G401.6 (cell line): ENCODE measurements around the gene SCNN1A.

Source experiments
- FAIRE-seq: peaks from 2 replicates; lab custom pipeline; 2012; peaks lifted over from hg19 to GRCh38; lab: Jason Lieb, UNC

The SCNN1A gene

DNA sequence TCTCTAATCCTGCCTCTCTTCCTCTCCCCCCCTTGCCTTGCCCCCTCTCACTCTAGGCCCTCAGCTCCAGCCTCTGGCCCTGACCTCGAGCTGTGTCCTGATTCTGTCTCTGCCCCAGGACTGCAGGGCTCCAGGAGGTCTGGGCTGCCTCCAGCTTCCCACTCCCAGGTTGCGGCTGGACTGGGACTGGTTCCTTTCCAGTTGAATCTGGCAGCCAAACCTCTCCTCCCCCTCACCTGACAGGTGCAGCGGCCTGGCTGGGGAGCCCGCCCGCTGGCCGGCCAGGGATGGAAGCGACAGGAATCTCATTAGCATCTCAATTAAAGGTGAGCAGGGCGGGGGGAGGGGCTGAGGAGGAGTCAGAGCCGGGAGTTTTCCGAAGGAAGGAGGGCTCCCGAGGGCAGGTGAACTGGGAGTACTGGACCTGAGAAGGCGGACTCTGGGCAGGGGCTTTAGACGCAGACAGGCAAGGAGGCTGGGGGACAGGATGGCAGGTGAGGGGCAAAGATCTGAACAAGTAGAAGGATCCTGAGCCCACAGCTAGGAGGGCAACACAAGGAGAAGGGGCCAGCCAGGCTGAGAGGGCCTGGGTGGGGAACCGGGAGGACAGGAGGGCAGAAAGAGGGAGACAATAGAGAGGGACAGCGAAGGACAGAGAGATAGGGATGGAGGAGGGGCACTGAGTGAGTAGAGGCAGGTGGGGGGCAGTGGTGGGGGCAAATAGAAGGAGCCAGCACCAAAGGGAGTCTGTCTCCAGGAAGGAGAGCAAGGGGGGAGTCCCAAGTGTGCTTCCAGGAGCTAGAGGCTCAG lies at the start of gene SCNN1A:
Gene SCNN1A, minus strand, starts transcription at position 295 of the 810 bp plus-strand sequence. CDS start 780 bp downstream, outside the sequence.
- FAIRE-seq, result no peak

DNA sequence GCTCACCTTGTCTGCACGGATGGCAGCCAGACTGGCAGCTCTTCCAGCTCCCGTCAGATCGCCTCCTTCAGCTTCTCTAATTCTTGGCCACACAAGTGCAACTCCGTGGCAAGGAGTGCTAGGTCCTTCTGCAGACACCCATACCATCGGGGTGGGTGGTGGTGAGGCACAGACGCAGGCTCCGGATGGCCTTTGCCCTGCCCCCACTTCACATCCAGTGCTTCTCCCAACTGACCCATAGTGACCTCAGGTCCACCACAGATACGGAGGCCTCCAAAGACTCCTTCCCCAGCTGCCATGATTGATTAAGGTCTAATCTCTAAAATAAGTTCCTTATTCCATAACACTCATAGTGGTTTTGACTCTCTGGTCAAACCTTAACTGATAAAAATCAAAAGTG lies 49.5 kb upstream of the SCNN1A start:
- no peak for FAIRE-seq

DNA sequence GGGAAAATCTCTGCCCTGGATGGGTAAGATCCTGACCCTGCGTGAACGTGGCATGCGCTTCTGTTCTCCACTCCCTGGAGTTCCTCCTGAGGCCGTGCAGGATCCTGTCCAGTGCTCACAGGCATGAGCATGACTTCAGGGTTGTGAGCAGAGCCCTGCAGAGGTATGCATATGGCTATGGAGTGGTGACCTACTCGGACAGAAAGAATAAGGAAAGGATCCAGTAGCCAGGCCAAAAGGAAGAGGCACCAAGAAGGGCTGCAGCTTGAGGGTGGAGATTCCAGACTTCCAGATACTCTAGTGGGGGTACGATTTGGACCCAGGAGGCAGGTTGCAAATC lies 48.6 kb upstream of the SCNN1A start:
- FAIRE-seq, result no peak

DNA sequence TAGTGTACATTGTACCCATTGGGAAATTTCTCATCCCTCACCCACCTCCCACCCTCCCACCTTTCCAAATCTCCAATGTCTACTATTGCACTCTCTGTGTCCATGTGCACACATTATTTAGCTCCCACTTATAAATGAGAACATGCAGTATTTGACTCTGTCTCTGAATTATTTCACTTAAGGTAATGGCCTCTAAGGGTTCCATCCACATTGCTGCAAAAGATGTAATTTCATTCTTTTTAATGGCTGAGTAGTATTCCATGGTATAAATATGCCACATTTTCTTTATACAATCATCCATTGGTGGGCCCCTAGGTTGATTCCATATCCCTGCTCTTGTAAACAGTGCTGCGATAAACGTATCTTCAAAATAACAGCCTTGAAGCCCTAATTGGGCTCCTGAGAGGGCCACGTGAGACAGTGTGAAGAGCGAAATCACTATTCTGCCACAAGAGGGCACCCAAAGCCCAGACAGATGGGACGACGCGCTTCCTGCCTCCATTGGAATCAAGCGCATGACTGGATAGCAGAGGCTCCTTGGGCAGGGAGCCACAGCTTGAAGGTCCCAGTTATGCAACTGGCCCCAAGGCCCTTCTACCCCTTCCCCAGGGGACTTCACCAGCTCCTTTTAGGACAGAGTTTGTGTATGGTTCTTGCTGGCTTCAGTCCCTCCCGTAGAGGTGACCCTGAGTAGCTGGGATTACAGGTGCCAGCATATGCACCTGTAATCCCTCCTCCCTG lies 48.1 kb upstream of the SCNN1A start:
- FAIRE-seq, result peak; percentile 89

DNA sequence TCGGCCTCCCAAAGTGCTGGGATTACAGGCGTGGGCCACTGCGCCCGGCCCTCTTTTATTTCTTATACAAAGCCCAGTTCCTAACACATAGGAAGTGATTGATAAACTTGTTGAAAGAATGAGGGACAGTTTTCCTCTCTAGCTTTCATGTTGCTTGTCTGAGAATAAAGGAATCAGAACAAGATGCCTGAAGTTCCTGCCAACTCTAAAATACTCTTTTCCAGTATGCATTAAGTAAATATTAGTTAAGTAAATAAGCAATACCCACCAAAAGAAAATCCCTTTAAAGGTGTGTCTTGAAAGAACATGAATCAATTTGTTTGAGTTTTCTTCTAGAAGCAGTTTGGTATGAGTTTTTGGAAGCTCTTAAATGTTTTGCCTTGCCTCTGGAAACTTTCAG lies 45.0 kb upstream of the SCNN1A start:
- FAIRE-seq, result no peak

DNA sequence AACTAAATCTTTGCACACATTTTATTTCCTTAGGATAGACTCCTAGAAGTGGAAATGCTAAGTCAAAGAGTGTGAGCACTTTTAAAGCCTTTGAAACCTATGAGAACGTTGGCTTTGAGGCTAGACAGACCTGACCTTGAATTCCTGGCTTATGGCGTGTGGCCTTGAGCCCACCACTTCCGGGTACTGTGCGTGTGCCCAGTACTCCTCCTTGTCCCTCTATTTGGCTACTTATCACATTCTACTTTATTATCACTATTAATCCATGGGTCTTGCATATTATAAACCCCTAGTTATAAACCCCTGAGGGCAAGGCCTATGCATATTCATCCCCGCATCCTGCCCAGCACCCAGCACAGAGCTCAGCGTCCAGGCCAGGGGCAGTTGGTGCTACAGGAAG lies 43.4 kb upstream of the SCNN1A start:
- FAIRE-seq, result no peak

DNA sequence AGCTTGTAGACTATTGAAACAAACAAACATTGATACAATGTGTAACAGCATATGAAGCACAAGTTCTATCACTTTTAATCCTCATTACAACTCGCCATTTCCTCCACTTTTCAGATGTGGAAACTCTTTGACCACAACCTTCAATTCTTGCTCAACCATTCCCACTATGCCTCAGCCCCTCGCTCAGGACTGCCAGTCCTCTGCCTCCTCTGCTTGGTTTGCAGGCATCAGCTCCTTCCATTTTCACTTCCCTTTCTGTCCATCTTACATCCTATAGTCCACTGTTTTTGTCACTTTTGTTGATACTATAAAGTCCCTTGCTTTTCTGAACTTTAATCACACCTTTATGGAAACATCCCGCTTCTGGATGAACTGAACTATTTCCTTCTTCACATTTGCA lies 41.2 kb upstream of the SCNN1A start:
- no peak for FAIRE-seq

DNA sequence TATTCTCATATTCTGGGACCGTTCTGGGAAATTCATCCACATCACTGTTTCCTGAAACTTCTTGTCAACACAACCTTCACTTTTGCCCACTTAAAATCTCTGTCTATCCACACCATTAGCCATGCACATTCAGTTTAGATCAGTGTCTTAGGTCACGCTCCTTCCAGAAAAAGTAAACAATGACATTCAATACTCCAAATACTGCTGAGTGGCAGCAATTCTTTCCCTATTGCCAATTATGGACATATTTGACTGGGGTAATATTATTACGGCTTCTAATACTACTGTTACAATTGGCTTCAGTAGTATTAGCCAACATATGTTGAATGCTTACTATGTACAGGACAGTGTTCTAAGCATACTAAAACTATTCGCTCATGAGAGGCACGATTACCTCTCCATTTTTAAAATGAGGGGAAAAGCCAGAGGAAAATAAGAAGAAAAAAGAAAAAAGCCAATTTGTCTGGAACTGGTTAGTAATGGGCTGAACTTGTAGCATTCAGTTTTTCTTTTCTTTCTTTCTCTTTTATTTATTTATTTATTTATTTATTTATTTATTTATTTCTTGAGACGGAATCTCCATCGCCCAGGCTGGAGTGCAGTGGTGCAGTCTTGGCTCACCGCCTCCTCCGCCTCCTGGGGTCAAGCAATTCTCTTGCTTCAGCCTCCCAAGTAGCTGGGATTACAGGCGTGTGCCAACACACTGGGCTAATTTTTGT lies 32.0 kb upstream of the SCNN1A start:
- no peak for FAIRE-seq

DNA sequence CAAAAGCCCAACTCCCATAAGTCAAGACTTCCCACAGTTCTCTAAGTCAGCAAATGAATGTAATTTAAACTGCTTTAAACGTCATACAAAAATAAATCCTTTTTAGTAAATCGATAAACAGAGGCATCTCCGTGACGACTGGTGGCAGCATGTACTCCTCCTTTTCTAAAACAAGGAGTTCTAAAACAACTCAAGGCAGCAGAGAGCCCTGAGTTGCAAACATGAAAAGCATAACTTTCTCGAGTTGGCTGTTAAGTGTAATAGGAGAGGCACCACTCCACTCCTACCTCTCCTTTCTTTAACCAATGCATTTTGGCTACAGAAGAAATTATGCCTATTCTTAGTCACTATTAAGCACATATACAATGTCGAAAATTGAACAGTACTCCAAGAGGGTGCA lies 30.6 kb upstream of the SCNN1A start:
- no peak for FAIRE-seq

DNA sequence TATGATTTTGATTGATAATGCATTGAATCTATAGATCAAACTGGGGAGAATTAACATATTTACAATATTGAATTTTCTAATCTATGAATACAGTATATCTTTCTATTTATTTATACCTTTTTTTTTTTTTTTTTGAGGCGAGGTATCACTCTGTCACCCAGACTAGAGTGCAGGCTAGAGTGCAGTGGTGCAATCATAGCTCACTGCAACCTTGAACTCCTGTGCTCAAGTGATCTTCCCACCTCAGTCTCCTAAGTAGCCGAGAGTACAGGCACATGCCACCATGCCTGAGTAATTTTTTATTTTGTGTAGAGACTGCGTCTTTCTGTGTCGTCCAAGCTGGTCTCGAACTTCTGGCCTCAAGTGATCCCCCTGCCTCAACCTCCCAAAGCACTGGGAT lies 29.0 kb upstream of the SCNN1A start:
- no peak for FAIRE-seq

DNA sequence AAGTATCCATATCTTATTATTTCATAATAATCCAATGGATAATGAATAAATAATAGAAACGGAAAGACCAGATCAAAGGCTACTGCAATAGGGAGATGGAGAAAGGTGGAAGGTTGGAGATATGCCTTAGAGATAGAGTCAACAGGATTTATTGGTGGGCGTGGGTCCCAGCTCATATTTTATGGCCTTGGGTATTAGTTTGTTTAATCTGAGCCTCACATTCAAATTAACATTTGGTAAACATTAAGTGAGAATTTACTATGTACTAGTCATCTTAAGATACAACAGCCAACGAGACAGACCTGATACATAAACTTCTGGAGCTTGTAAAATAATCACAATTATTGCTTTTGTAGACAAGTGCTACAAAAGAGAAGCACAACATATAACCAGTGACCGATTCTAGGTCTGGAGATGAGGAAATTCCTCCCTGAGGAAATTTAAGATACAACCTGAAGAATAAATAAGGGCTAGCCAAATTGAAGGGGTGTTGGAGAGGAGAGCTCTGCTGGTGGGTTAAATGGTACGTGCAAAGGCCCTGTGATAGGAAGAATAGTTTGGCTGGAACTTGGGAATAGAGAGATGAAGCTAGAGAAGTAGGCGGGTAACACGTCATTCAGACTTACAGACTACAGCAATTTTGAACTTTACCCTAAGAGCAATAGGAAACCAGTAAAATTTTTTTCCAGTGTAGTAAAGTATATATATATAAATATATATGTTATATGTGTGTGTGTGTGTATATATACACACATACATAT lies 24.7 kb upstream of the SCNN1A start:
- FAIRE-seq, result no peak

DNA sequence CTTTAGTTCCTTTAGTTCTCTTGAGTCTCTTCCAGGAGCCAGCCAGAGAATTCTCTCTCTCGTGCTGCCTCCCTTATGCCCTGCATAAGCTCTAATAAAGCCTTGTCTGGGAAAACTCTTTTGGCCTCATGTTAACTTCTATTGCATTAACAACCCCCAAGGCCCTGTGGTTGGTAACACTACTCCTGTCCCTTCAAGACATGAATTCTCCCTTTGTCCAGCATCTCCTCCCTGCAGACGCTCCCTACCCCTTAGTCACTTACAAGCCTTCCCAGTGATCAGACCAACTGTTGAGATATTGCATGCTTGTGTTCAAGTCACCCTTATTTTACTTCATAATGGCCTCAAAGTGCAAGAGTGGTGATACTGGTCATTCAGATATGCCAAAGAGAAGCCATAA lies 20.7 kb upstream of the SCNN1A start:
- FAIRE-seq, result no peak

DNA sequence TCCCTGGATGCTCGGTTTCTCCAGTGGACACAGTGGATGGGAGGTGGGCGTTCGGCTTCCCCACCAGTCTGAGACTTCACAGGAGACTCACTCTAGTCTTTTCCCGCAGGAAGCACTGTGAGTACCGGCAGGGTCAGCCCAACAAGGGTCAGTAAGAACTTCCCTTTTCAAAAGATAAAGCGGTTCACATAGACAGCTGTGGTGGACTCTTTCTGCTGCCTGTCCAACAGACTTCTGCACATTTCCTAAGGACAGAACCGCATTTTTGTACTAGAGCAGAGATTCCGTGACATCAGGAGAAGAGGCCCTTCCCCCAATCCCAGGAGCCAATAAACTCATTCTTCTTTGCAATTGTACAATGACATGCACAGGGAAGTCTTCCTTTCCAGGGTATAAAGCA lies 19.0 kb upstream of the SCNN1A start:
- no peak for FAIRE-seq

DNA sequence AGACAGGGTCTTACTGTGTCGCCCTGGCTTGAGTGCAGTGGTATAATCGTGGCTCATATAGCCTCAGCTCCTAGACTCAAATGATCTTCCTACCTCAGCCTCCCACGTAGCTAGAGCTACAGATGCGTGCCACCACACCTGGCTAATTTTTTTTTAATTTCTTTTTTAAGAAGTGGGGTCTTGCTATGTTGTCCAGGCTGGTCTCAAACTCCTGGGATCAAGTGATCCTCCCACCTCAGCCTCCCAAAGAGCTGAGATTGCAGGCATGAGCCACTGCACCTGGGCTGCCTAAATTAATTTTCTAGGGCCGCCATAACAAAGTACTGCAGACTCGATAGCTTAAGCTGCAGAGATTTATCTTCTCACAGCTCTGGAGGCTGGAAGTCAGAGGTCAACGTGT lies 17.7 kb upstream of the SCNN1A start:
- no peak for FAIRE-seq

DNA sequence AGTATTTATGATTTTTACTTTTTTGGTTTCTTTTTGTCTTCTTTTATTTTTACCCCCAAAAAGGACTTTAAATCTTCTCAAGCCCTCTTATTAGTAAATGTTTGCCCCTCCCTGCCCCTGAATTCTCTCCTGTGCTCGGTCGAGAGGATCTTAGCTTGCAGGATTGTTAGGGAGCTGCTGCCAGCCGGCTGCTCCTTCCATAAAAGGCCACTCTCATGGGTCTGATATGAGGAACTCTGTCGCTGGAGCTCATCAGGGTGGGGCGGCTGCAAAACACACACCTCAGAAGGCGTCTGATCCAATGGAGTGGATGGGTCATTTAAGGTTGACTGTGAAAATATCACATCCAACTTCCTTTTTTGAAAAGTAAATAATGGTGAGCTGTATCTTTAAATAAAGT lies 17.1 kb upstream of the SCNN1A start:
- FAIRE-seq, result no peak

DNA sequence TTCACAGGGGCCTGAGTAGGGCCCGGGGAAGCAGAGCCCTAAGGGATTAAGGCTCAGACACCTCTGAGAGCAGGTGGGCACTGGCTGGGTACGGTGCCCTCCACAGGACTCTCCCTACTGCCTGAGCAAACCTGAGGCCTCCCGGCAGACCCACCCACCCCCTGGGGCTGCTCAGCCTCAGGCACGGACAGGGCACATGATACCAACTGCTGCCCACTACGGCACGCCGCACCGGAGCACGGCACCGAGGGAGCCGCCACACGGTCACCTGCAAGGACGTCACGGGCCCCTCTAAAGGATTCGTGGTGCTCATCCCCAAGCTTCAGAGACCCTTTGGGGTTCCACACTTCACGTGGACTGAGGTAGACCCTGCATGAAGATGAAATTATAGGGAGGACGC lies 15.7 kb upstream of the SCNN1A start:
- no peak for FAIRE-seq

DNA sequence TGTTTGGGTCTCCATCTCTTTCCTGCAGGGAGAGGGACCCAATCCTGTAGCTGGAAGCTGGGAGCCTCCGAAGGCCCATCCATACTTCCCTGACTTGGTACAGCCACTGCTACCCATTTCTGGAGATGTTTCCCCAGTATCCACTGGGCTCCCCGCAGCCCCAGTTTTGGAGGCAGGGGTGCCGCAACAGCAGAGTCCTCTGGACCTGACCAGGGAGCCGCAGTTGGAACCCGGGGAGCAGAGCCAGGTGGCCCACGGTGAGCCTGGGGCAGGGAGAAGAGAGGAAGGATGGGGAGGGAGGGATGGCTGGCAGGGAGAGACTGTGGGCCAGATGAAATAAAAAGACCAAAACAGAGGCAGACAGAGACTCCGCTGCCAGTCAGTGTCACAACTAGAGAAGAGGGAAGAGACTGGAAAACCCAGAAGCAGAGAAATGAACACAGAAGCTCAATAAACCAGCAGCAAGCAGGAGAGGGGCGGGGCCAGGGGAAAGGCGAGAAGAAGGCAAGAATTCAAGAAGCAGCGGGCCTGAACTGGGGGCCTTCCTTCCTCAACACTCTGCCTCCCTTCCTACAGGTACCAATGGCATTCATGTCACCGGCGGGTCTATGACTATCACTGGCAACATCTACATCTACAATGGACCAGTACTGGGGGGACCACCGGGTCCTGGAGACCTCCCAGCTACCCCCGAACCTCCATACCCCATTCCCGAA lies 14.9 kb upstream of the SCNN1A start:
- FAIRE-seq, result no peak

DNA sequence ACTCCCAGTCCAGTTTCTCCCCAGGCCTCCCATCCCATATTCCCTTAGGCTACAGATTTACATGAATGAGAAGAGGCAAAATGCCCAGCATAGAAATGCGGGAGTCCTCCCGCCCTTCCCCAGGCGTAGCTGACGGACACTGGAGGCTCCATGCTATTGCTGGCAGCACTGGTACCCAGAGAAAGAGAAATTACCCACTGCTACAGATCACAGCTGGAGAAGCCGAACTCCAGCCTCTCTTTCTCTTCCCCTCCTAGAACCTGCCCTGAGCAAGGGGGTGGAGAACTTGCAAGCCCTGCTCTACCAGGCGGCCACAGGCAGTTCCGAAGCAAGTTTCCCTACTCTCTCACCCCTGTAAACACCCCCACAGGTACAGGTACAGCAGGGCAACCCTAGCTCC lies 12.2 kb upstream of the SCNN1A start:
- FAIRE-seq, result no peak

DNA sequence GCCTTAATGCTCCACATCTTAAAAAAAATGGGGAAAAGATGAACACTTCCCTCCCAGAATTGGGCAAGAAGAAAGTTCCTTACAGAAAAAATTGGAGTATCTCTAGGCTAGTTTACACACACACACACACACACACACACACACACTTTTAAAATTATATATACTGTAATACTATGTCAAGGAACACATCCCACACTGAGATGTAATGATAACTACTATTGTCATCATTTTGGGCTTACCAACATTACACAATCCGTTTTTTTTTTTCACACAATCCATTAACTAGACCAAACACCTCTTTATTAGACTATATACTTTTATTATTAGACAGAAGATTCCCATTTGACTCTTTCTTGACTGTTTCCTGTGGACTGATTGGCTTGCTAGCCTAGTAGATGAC lies 11.1 kb upstream of the SCNN1A start:
- no peak for FAIRE-seq

DNA sequence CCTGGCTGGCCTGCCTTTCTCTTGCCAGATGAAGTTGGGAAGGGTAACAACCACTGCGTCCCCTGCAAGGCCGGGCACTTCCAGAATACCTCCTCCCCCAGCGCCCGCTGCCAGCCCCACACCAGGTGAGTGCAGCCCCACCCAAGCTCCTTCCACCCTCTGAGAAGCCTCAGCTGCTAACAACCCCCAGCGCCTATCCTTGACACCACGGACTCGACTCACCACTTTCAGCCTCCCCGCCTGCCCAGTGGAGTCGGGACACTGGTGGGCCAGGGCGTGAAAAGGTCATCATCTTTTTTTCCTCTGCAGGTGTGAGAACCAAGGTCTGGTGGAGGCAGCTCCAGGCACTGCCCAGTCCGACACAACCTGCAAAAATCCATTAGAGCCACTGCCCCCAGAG lies 10.7 kb upstream of the SCNN1A start:
- FAIRE-seq, result no peak

DNA sequence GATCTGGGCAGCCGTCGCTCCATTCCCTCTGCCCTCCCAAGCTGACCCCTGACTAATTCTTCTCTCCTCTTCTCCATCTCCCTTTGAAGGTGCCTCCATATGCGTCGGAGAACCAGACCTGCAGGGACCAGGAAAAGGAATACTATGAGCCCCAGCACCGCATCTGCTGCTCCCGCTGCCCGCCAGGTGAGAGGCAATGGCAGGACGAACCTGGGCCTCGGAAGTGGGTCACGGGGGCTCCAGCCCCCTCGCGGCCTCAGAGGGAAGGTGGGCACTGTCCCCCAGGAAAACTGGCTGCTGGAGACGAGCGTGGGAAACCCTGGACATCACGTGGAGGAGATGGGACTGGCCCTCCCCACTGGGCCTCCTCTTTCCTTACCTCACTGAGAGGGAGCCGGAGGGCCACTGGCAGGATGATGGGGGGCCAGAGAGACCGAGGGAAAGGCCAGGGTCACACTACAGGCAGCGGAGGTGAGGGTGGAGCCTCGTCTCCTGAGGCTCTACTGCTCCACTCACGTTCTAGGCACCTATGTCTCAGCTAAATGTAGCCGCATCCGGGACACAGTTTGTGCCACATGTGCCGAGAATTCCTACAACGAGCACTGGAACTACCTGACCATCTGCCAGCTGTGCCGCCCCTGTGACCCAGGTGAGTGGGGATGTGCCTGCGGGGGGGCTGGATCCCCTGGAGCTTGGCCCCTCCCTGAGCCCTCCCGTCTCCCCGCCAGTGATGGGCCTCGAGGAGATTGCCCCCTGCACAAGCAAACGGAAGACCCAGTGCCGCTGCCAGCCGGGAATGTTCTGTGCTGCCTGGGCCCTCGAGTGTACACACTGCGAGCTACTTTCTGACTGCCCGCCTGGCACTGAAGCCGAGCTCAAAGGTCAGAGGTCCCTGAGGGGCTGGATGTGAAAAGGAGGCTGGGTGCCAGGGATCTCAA lies 9.4 kb upstream of the SCNN1A start:
- no peak for FAIRE-seq
